MM.1S (cell line): ENCODE results near the gene SECTM1.

ENCODE experiments used
- DNase-seq: peaks from one replicate; pipeline ENCODE4 v3.0.0-alpha.2; 2015
- H2AFZ ChIP-seq: fragments of 300-600 bp; sonication (generic); 2 replicates; pipeline ENCODE4 v1.6.0; 2016; ENCODE audit warnings: antibody characterized with exemption, low read length
- H3F3A ChIP-seq: fragments of 300-600 bp; sonication (generic); 2 replicates; pipeline ENCODE4 v1.6.1; 2016; ENCODE audit warnings: mild to moderate bottlenecking, antibody characterized with exemption, low read length, moderate library complexity, mixed read lengths; ENCODE audit not compliant: insufficient read depth
- H3K27ac ChIP-seq: fragments of 300-600 bp; sonication (generic); 2 replicates; pipeline ENCODE4 v1.5.1; 2016; ENCODE audit warnings: mild to moderate bottlenecking, low read length
- H3K27me3 ChIP-seq: fragments of 300-600 bp; sonication (generic); replicated peaks from 2 replicates; pipeline ENCODE4 v1.6.0; 2016; ENCODE audit warnings: low read length; ENCODE audit not compliant: insufficient read depth
- H3K36me3 ChIP-seq: fragments of 300-600 bp; sonication (generic); replicated peaks from 2 replicates; pipeline ENCODE4 v1.6.1; 2016; ENCODE audit warnings: mild to moderate bottlenecking, low read length, mixed read lengths; ENCODE audit not compliant: insufficient read depth
- H3K4me1 ChIP-seq: fragments of 300-600 bp; sonication (generic); 2 replicates; pipeline ENCODE4 v1.6.1; 2016; ENCODE audit warnings: low read length, mixed read lengths
- H3K4me2 ChIP-seq: fragments of 300-600 bp; sonication (generic); 2 replicates; pipeline ENCODE4 v1.6.0; 2016; ENCODE audit warnings: low read depth, low read length
- H3K4me3 ChIP-seq: fragments of 300-600 bp; sonication (generic); 2 replicates; pipeline ENCODE4 v1.5.1; 2016; ENCODE audit warnings: low read length, mixed read lengths
- H3K79me2 ChIP-seq: fragments of 300-600 bp; sonication (generic); 2 replicates; pipeline ENCODE4 v1.6.1; 2016; ENCODE audit warnings: mixed run types, low read length, mixed read lengths
- H3K9ac ChIP-seq: fragments of 300-600 bp; sonication (generic); 2 replicates; pipeline ENCODE4 v1.6.1; 2016; ENCODE audit warnings: low read length, mixed read lengths
- H3K9me2 ChIP-seq: fragments of 300-600 bp; sonication (generic); replicated peaks from 2 replicates; pipeline ENCODE4 v1.6.1; 2016; ENCODE audit warnings: mild to moderate bottlenecking, low read length, mixed read lengths; ENCODE audit not compliant: insufficient read depth
- H3K9me3 ChIP-seq: fragments of 300-600 bp; sonication (generic); replicated peaks from 2 replicates; pipeline ENCODE4 v1.6.1; 2016; ENCODE audit warnings: mild to moderate bottlenecking, low read length, mixed read lengths; ENCODE audit not compliant: insufficient read depth
- H4K20me1 ChIP-seq: fragments of 300-600 bp; sonication (generic); 2 replicates; pipeline ENCODE4 v1.6.1; 2016; ENCODE audit warnings: mild to moderate bottlenecking, low read length, moderate library complexity, mixed read lengths; ENCODE audit not compliant: insufficient read depth
- CTCF ChIP-seq: fragments of 300-600 bp; sonication (generic); IDR thresholded peaks from 2 replicates; pipeline ENCODE4 v1.5.1; 2016; ENCODE audit warnings: antibody characterized with exemption, low read length, mixed read lengths
- EZH2 ChIP-seq: fragments of 300-600 bp; sonication (generic); optimal IDR thresholded peaks from 2 replicates; pipeline ENCODE3; 2017; ENCODE audit warnings: low read depth, mild to moderate bottlenecking, antibody characterized with exemption, low read length, mixed read lengths
- EZH2phosphoT487 ChIP-seq: fragments of 300-600 bp; sonication (generic); IDR thresholded peaks from 2 replicates; pipeline ENCODE4 v1.6.1; 2018; ENCODE audit warnings: antibody characterized with exemption, low read length

SECTM1 gene

GRCh38 chr17:82278786-82279391 is 54.7 kb downstream of the SECTM1 start:
- H3K9ac ChIP-seq: no peak overlapping the region
- no peak overlapping the region for H3K27ac ChIP-seq
- H4K20me1 ChIP-seq: no peaks in the 10 kb centered on the region
- H3K4me1 ChIP-seq: peaks cover 5% of the 10 kb centered on the region
- peaks cover 1% of the 10 kb centered on the region; the same call in 1 of the 2 replicates for H3K79me2 ChIP-seq
- no peak for DNase-seq
- no peaks in the 10 kb centered on the region for H3K36me3 ChIP-seq
- no peaks in the 10 kb centered on the region for H3K27me3 ChIP-seq
- H3K4me2 ChIP-seq: no peak overlapping the region
- H2AFZ ChIP-seq: no peak overlapping the region
- no peak overlapping the region for H3K4me3 ChIP-seq
- no peaks in the 10 kb centered on the region for H3F3A ChIP-seq
- TF ChIP-seq EZH2 (no peak), EZH2phosphoT487 (no peak), CTCF (no peak)
- H3K9me2 ChIP-seq: no peaks in the 10 kb centered on the region
- no peaks in the 10 kb centered on the region for H3K9me3 ChIP-seq

- DNase-seq: no peak
- TF ChIP-seq CTCF (no peak), EZH2phosphoT487 (no peak), EZH2 (no peak)
- Histone ChIP-seq H3K4me3 (no peak overlapping the region), H3K4me1 (peaks cover 7% of the 10 kb centered on the region), H3F3A (no peaks in the 10 kb centered on the region), H2AFZ (no peak overlapping the region), H3K27ac (no peak overlapping the region), H3K4me2 (no peak overlapping the region), H3K27me3 (no peaks in the 10 kb centered on the region), H3K79me2 (peaks cover 3% of the 10 kb centered on the region), H3K9me2 (no peaks in the 10 kb centered on the region), H3K36me3 (no peaks in the 10 kb centered on the region), H3K9me3 (no peaks in the 10 kb centered on the region), H3K9ac (no peak overlapping the region), H4K20me1 (no peaks in the 10 kb centered on the region)
Measured at GRCh38 chr17:82278308-82278707, 55.3 kb downstream of the SECTM1 start.

- H4K20me1 ChIP-seq: no peaks in the 10 kb centered on the region
- no peak overlapping the region for H3K4me3 ChIP-seq
- no peak overlapping the region for H2AFZ ChIP-seq
- peaks cover 8% of the 10 kb centered on the region for H3K79me2 ChIP-seq
- TF ChIP-seq CTCF (no peak), EZH2 (no peak), EZH2phosphoT487 (no peak)
- H3K4me2 ChIP-seq: no peak overlapping the region
- no peaks in the 10 kb centered on the region for H3K27me3 ChIP-seq
- DNase-seq: no peak
- no peaks in the 10 kb centered on the region for H3K36me3 ChIP-seq
- no peak overlapping the region for H3K27ac ChIP-seq
- H3K9ac ChIP-seq: no peak overlapping the region
- H3F3A ChIP-seq: no peaks in the 10 kb centered on the region
- no peaks in the 10 kb centered on the region for H3K9me2 ChIP-seq
- peaks cover 7% of the 10 kb centered on the region for H3K4me1 ChIP-seq
- H3K9me3 ChIP-seq: no peaks in the 10 kb centered on the region
Measured at GRCh38 chr17:82277851-82278250, 55.7 kb downstream of the SECTM1 start.
